Measurements from ENCODE around the gene RASD2.

Gene RASD2

DNA sequence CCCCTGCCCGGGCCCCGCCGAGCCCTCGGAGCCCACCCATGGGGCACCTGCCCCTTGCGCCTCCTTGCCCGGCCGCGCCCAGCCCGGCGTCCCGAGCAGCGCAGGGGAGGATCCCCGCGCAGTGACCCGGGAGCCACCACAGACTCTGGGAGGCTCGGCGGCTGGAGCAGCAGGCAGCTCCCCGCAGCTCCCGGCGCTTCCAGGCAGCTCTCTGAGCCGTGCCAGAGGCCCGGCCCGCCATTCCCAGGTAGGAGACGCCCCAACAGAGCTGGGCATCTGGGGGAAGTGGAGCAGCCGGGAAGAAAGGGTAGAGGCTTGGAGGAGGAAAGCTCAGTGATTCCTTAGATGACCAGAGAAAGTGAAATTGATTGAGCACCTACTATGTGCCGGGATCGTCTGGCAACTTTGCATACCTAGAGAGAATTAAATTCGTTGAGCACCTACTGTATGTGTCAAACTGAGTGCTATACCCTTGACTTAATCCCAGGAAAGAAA, 670 bp downstream of the RASD2 start:
- no peak for DNase-seq (ENCODE audit: low spot score)

DNA sequence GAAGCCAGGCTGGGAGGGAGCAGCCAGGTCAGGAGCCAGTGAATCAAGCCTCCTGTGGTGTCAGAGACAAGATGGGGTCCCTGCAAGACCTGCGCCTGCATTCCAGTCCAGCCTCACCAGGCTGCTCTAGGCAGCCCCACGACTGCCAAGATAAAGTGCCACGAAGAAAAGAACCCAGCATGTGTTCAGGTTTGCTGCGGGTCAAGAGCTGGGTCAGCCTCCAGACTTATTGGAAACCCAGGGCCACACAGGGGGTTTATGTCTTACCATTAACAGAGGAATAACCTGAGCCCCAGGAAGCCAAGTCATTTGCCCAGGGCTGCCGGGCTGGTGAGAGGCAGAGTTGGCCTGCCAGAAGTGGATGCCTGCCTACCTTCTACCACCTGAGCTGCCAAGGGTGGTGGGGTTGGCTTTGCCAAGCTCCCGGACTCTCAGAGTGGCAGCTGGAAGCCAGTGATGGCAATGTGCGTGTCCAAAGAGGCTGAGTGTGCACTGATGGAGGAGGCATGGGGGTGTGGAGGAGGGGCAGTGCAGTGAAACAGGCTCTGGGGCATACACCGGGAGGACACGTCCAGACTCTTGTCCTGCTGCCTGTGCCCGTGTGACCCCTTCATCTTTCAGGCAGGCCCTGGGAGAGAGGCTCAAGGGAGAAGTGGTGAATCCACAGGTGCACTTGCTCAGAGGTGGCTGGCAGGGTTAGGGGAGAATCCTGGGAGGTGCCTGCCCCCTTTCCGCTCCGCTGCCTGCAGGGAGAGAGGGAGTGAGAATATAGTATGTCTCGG, 1.7 kb downstream of the RASD2 start:
- no peak for DNase-seq (ENCODE audit: low spot score)

DNA sequence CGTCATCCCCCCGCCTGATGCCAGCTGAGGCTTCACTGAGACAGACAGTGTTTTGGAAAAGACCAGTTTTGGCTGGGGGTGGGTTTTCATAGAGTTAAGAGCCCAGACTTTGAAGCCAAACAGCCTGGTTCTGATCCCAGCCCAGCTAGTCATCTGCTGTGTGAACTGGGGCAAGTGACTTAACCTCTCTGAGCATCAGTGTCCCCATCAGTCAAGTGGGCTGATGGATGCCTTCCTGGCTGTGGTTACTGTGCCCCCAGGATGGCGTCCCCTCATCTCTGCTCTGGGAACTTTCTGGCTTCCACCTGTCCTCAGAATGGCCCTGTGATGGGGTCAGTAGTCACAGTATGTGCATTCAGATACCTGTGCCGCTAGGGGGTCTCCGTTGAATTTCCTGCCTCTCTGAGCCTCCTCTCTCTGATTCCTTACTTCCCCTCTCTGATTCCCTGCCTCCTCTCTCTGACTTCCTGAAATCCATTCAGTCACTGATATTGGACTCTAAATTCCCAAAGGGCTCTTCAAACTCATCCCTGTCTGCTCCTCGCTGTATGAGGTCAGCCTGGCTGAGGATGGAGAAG, 2.4 kb downstream of the RASD2 start:
- no peak for DNase-seq (ENCODE audit: low spot score)

DNA sequence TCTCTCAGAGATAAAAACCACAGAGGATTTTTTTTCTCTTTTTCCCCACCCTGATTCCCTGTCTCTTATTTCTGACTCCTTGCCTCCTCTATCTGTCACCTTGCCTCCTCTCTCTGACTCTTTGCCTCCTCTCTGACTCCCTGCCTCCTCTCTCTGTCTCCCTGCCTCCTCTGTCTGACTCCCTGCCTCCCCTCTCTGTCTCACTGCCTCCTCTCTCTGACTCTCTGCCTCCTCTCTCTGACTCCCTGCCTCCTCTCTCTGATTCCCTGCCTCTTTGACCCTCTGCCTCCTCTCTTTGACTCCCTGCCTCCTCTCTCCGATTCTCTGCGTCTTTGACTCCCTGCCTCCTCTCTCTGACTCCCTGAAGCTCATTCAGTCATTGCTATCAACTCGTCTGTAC, 3.1 kb downstream of the RASD2 start:
- DNase-seq (ENCODE audit: low spot score) = no peak

- no peak for DNase-seq (ENCODE audit: low spot score)
Observed at GRCh38 chr22:35544189-35544588, 3.6 kb downstream of the RASD2 start.

DNA sequence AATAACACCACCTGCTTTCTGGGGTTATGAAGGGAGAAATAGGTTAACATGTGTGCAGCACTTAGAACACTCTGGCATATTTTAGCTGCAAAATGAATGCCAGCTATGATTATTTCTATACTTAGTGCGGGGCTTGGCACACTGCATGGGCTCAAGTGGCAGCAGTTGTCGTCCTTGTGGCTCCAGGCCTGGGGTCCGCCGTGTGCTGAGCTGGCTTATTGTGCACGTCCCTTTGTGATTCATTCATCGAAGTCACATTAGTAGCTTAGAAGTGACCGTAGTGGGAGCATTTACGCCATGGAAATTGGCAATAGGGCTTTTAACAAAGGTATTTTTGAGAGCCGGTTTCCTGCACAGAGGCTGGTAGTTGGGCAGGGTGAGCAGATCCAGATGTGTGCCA, 4.2 kb downstream of the RASD2 start:
- no peak for DNase-seq (ENCODE audit: low spot score)

GRCh38 chr22:35546886-35547285, 6.3 kb downstream of the RASD2 start:
- no peak for DNase-seq (ENCODE audit: low spot score)

DNA sequence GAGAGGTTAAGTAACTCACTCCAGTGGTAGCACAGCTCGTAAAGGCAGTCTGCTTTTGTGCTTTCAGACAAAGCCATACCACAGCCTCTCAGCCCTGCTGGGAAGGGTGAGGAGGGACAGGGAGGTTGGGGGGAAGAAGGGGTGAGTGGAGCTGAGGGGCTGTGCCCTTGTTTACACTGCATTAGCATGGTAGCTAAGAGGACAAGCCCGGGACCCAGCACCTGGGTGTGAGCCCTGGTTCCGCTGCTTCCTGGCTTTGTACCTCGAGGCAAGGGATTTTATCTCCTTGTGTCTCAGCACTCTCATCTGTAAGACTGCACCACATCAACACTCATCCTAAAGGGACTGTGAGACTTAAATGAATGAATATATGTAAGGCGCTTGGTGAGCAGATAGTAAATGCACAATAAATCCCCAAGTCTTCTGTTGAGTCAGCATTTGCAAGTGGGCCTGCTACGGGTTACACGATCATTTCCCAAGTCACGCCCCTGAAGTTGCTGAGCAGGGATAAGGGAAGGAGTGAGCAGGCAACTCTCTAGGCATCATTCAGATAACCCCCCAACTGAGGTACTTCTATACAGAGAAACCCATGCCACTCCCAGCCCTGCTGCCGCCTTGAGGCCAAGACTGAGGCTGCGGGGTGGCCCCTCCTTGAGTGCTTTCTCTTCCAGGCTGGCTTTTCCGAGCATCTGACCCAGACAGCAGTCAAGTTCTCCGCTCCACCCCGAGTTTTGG, 7.5 kb downstream of the RASD2 start:
- DNase-seq (ENCODE audit: low spot score) = no peak

DNA sequence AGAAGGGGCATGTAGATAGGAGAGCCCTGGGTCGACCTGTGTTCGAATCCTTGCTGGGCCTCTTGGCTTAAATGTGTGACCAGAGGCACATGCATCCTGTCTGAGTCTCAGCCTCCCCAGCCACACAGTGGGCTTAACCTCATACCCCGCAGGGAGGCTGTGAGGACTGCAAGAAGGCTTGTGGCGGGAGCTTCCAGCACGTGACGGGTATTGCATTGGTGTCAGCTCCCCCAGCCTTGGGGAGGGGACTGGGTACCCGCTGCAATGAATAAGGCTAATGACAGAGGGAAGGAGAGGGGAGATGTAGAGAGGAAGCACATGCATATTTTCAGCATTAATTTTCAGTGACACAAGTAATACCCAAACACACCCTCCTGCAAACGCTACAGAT, 8.1 kb downstream of the RASD2 start:
- no peak for DNase-seq (ENCODE audit: low spot score)

- no peak for DNase-seq (ENCODE audit: low spot score)
Observed at GRCh38 chr22:35549328-35549727, 8.7 kb downstream of the RASD2 start.

GRCh38 chr22:35551549-35552177, 11.0 kb downstream of the RASD2 start:
- DNase-seq (ENCODE audit: low spot score) = no peak

GRCh38 chr22:35552196-35552842, 11.7 kb downstream of the RASD2 start:
- DNase-seq (ENCODE audit: low spot score) = peak; percentile 80

DNA sequence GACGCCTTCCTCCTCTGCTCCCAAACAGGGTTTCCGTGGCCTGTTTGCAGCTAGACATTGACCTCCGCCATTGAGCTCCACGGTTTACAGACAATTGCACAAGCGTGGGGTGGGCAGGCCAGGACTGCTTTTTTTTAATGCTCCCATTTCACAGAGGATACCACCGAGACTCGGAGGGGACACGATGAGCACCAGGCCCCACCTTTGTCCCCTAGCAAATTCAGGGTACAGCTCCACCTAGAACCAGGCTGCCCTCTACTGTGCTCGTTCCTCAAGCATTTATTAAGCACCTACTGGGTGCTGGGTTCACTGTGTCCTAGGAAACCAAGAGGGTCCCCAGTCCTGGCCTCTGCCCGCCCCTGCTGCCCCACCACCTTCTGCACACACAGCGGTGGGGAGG, 12.2 kb downstream of the RASD2 start:
- no peak for DNase-seq (ENCODE audit: low spot score)

GRCh38 chr22:35553341-35553740, 12.7 kb downstream of the RASD2 start:
- DNase-seq (ENCODE audit: low spot score) = no peak

DNA sequence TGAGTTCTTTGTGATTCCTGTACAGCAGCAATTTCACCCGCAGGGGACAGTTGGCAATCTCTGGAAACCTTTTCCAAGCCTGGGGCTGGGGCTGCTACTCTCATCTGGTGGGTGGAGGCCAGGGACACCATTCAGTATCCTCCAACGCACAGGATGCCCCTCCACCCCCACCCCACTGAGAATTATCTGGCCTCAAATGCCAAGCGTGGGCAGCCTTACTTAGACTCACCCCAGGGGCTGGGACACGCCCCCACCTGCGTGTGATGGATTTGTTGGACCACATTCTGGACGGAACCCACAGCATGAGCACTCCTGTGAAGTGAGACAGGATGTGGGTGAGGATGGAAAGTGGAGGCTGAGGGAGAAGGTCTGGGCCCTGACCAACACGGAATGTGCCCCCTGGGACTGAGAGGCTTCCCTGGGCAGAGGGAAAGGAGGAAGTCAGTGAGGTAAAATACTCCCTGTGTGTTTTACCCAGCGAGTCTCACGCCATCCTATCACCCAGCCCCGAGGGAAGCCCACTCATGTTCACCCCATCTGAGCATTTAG, 13.7 kb downstream of the RASD2 start:
- no peak for DNase-seq (ENCODE audit: low spot score)

DNA sequence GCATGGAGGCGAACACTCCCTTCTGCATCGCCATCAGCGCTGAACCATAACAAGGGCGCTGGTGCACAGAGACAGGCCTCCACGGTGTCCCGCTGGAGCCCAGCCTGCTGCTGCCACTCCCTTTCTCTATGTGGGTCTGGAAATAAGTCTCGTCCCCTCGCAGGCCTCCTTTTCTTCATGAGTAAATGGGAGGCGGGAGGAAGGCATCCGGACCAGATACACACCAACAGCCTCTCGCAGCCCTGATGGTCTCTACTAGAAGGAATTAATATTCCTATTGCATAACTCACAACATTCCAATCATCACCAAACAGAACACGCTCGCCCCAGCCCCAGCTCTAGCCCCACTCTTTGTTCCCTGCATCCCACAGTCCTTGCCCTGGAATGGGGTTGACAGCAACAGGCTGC, 14.9 kb downstream of the RASD2 start:
- DNase-seq (ENCODE audit: low spot score) = no peak

GRCh38 chr22:35555946-35556547, 15.4 kb downstream of the RASD2 start:
- no peak for DNase-seq (ENCODE audit: low spot score)

- no peak for DNase-seq (ENCODE audit: low spot score)
Observed at GRCh38 chr22:35556666-35557065, 16.0 kb downstream of the RASD2 start.

DNA sequence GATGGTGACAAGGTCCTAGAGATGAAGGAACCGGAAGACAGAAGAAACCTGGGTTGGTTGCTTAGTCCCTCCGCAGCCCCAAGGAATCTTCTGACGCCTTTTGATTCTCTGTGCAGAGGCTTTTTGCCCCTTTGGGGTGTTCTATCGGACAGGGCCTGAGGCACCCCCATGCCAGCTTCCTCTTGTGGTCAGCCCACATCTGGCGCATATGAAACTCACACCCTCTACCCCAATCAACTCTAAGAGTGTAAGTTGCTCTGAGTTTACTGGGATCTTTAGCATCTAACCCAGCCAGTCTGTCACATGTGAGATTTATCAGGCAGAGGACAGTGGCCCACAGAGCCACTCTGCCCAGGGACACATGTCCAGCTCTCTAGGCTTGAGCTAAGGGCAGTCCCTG, 17.4 kb downstream of the RASD2 start:
- no peak for DNase-seq (ENCODE audit: low spot score)

- no peak for DNase-seq (ENCODE audit: low spot score)
Observed at GRCh38 chr22:35558719-35559118, 18.1 kb downstream of the RASD2 start.

- DNase-seq (ENCODE audit: low spot score) = no peak
Observed at GRCh38 chr22:35559354-35560005, 18.8 kb downstream of the RASD2 start.
